HG03571 (cell line): ENCODE results near the gene SP100.
A peak's percentile ranks its signal among the peaks of the same experiment; 100 is the strongest.
"Not testable (repeated sequence)": the region's sequence is repeated elsewhere in the genome, so short reads cannot be mapped to it uniquely, and the experiment has no call there.

Source experiments
- ATAC-seq: cut with Tn5 transposase; IDR thresholded peaks from one replicate; pipeline ENCODE4 v1.9.1; 2021; ENCODE audit not compliant: unreplicated experiment

SP100 gene

DNA sequence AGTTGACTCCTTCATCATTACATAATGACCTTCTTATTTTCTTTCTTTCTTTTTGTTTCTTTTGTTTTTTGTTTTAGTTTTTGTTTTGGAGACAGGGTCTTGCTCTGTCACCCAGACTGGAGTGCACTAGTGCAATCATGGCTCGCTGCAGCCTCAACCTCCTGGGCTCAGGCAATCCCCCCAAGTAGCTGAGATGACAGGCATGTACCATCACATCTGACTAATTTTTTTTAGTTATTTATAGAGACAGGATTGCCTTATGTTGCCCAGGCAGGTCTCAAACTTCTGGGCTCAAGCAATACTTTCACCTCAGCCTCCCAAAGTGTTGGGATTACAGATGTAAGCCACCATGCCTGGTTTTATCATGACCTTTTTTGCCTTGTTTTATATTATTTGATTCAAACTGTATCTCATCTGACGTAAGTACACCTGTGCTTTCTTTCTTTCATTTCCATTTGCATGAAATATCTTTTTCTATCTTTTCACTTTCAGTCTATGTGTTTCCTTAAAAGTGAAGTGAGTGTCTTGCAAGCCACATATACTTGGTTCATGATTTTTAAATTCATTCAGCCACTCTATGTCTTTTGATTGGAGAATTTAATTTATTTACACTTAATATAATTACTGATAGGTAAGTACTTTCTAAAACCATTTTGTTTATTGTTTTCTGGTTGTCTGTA is 39.1 kb downstream of the SP100 start:
- ATAC-seq: no peak

DNA sequence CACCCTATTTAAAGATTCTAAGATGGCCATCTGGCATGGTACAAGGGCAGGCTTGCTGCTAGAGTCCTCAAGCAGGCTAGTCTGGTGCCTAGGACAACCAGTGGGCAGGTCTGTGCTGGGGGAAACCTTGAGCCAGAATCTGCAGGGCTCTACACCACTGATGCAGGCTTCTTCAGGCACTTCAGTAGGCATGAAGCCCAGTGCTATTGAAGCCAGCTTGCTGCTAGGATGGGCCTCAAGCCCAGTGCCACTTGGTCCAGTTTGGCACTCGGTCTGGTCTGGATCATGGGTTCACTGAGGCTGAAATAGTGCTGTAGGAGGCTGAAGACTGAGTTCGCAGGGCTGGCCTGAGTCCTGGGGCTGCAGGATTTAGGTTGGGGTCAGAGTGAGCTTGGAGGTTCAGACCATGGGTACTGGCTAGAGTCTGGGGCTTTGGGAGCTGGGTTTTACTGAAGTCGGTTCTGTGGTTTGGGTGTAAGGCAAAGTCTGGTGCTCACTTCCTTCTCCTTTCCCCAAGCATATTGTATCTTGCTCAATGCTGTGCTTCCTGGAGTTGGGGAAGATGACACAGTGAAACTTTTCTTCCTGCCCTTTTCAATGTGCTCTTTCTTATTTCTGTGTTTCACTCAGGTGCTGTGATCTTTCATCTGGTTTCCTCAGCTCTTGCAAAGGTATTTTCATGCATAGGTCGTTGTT is 41.2 kb downstream of the SP100 start:
- no peak for ATAC-seq

DNA sequence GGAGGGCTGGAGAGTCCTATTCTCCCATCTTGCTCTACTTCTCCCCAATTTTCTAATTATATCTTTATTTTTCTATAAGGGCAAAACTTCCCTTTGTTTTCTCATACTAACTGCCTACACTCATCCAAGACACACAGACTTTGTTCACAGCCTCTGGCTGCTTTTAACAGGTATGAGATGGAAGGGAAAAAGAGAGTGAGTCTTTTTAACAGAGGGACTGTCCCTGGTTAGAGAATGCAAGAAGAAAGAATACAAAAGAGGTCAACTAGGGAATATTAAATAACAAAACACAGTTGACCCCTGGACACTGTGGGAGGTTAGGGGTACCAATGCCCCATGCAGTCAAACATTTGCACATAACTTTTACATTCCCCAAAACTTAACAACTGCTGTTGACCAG is 41.8 kb downstream of the SP100 start:
- no peak for ATAC-seq

DNA sequence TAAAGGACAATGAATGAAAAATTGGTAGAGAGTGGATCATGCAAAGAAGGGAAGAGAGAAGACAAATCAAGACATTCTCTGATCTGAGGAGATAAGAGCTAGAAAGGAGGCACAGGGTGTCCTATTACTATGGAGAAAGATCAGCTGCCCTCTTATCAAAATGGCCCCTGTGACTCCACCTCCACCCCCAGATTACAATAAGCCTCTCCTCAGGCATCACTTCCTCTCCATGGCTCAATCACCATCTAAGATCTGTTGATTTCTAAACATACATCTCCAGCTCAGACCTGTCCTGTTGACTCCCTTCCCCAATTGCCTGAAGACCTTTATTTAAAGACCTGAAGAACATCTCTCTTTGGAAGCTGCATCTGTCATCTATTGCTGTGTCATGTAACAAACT is 43.2 kb downstream of the SP100 start:
- no peak for ATAC-seq

DNA sequence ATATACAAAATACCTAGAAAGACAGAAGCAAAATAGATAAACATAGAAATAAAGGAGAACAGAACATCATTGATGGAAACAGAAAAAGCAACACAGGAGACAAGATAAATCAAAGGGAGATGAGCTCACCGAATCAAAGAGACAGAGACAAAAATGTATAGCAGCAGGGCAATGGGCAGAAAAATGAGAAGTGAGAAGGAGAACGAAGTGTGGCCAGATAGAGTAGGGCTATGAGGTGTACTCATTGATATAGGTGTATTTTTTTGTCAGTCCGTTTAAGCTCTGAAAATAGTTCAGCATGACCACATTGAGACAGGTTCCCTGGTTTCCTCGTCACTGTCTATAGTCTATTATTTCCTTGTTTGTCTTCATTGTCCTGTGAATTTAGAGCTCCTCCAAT is 55.1 kb downstream of the SP100 start:
- no peak for ATAC-seq

DNA sequence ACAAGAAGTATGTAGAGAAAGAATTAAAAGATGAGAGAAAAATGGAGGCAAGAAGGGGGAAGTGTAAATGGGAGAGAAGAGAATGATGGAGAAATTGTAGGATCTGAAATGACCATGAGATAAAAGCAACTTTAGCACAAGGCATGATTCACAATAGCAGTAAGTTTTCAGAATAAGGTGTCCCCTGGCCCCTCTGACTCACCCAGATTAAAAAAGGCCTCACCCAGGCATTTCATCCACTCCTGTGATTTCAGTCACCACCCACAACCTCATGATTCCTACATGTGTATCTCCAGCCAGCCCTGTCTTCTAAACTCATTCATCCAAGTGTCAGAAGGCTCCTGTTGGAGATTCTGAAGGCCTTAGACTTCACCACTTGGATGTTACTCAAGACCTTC is 56.6 kb downstream of the SP100 start:
- ATAC-seq: no peak

DNA sequence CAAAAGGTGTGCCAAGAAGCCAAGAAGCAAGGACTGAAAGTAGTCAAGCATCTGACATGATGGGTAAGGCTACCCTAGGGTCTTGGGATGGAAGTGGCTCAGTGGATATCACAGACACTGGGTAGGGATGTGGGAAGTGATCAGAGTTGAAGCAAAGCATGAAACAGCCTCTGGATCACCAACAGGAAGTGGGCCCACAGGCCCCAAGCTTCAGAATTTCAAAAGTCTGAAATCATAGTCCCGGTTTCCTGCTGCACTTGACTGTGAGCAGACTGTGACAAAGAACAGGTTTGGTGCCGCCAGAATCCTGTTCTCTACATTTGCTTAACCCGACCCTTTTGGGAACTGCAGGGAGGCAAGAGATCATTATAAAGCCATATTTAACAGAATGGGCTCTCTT is 57.4 kb downstream of the SP100 start:
- ATAC-seq: peak; percentile 50

DNA sequence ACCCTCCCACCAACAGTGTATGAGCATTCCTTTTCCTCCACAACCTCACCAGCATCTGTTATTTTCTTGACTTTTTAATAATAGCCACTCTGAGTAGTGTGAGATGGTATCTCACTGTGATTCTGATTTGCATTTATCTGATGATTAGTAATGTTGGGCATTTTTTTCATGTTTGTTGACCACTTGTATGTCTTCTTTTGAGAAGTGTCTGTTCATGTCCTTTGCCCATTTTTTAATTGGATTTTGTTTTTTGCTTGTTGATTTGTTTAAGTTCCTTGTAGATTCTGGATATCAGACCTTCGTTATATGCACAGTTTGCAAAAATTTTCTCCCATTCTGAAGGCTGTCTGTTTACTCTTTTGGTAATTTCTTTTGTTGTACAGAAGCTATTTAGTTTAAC is 59.1 kb downstream of the SP100 start:
- no peak for ATAC-seq

DNA sequence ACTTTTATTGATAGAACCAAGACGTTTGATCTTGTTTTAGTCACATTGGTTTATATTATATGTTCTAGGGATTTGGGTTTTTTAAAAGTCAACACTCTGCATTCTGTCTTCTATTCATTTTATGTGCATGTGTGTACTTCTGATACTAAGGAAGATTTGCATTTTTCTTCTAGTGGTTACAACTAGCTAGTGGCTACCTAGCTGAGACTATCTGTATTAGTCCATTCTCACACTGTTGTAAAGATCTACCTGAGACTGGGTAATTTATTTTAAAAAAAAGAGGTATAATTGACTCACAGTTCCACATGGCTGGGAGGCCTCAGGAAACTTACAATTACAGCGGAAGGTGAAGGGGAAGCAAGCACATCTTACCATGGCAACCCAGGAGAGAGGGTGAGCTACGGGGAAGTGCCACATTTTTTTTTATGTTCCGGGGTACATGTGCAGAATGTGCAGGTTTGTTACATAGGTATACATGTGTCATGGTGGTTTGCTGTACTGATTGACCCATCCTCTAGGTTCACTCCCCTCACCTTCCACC is 69.9 kb downstream of the SP100 start:
- ATAC-seq: no peak

DNA sequence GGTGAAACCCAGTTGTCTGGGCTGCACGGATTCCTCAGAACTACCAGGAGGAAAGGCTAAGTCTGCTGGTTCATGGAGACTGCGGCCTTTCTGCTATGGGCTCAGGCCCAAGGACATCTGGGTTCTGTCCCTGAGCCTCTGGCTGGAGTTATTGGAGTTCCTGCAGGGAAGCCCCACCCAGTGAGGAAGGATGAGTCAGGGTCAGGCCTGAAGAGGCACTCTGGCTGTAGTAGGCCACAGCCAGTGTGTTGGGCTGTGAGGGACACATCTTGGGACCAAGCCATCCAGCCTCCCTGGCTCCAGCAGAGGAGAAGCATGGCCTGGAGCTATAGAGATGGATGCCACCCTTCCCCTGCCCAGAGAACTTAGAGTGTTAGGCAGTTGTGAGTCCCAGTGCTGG is 75.2 kb downstream of the SP100 start:
- ATAC-seq: not testable (repeated sequence)

DNA sequence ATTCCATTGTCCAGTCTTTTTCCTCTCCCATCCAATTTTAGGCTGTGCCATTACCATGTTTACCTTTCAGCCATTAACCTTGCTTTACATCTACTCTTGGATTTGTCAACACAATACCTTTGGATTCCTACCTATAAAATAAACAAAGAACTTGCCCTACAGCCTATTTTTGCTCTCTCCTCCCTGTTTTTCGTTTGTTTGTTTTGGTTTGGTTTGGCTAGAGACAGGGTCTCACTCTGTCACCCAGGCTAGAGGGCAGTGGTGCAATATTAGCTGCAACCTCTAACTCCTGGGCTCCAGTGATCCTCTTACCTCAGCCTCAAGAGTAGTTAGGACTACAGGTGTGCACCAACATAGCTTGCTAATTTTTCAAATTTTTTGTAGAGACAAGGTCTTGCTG is 76.1 kb downstream of the SP100 start:
- ATAC-seq: no peak

DNA sequence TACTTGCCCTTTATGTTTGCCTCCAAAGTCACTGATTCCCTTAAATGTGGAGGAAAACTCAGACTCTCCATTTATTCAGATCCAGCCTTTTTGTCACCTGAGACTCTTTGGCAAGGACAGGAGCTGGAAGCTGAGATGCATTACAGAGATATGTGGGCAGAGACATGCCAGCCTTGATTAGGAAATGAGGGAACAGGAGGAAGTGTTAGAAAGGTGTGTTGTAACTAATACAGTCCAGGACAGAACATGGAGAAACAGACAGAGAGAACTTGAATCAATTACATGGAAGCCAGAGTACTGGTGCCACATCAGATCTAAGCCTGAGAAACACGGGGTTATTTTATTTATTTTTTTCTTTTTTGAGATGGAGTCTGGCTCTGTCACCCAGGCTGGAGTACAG is 79.0 kb downstream of the SP100 start:
- ATAC-seq: no peak

DNA sequence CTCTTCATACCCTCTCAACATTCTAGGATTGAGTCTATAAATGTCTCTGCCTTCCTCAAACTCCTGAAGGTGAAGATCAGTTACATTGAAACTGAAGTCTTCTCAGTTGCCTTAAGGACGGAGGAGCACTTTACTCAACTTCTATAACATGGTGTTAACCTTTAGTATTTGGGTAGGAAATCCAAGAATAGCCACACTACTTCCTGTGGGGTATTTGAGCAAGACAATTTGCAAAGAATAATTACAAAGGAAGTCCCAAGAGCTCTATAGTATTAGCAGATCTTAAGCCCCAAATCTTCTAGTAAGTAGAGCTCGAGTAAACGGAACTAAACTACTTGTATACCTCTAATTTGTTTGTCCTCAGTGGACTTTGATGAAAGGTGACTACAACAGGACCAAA is 80.9 kb downstream of the SP100 start:
- no peak for ATAC-seq

DNA sequence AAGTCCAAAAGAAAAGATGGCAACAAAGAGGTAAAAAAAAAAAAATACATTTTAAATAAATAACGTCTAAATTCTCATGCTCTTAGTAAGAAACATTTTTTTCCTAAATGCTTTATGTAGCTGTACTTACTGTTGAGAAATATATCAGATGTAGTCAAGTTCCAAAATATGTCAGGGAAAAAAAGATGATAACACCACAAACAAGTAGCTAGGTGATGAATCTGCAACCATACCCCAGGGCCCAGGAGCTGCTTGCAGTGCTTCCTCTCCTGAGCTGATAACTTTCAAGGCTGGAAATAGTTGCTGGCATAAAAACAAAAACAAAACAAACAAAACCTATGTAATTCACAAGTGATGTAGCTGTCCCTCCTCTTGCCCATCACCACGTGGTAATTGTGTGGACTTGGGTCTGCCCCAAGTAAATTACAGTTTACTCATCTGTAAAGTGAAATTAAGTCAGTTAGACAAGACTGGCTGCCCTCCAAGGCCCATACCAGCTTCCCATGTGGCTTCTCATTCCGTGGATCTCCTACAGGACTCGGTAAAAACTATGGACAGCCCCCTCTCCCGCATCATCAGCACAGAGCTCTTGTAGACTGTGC is 82.6 kb downstream of the SP100 start:
- ATAC-seq: no peak

DNA sequence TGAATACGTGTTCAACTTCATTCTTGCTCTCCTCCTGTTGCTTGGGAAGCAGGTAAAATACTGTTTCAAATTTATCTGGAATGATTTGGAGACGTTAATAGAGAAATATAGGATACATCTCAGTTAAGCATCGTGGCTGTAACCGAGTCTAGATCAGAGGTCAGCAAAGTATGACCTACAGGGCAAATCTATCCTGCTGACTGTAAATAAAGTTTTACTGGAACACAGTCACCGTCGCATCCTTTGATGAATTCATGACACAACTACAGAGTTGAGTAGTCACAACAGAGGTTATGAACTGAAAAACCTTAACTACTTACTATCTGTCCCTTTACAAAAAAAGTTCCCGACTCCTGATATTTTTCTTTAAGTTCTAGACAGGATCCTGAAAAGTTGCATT is 86.6 kb downstream of the SP100 start:
- ATAC-seq: no peak

DNA sequence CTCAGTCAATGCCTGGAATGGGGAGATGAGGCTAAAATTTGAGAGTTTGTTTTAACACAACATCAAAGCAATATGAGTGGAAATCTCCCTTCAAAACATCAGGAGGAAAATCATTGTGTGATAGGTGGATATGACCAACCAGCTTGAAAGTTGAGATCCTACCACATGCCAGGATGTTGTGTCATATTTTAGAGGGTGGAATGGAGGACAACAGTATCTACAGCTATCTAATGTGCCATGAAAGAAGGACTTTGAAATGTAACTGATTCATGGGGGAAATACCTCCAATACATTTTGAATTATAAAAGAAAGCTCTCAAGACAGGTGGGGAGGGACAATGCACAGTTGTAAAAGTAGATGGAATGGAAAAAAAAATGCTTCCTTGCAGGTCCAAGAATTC is 87.8 kb downstream of the SP100 start:
- no peak for ATAC-seq

DNA sequence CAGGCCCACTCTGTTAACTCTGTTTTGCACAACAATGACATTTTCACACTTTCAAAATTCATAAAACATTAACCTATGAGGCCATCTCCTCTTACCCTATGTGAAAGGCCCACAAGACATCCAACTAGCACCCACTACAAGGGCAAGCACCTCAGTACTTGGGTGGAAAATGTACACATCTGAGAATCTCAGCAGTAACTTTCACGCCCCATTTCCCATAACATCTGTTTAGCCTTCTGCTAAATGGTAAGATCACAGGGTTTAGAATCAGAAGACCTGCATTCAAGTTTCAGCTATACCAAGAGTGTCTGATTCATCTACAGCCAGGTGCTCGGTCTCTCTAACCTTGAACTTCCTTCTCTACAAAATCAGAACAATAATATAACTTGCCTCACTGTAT is 89.2 kb downstream of the SP100 start:
- ATAC-seq: no peak

DNA sequence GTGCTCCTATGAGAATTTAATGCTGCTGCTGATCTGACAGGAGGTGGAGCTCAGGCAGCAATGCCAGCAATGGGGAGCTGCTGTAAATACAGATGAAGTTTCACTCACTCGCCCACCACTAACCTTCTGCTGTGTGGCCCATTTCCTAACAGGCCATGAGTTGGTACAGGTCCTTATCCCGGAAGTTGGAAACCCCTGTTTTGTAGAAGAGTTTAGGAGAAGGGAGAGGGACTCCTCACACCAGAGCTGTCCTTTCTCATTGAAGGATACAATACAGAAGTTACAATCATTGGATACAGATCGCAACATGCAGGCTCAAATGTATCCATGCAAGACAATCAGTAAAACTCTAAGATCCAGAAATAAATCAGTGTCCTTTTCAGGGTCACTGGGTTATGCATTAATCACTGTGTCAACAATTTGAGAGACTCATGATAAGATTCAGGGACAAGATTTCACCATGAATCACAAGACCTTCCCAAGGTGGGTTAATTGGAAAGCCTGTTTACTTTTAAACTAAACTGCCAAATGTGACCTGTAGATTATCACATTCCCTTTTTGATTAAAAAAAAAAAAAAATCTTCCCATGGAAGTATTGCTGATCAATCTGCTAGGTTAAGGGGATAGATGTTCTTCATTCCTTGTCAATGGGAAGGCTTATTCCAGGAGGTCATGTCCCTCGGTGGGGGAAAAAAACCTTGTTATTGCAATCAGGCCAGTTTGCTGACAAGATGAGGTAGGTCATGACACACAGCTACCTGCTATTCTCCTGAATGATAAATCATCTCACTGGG is 97.2 kb downstream of the SP100 start:
- no peak for ATAC-seq

DNA sequence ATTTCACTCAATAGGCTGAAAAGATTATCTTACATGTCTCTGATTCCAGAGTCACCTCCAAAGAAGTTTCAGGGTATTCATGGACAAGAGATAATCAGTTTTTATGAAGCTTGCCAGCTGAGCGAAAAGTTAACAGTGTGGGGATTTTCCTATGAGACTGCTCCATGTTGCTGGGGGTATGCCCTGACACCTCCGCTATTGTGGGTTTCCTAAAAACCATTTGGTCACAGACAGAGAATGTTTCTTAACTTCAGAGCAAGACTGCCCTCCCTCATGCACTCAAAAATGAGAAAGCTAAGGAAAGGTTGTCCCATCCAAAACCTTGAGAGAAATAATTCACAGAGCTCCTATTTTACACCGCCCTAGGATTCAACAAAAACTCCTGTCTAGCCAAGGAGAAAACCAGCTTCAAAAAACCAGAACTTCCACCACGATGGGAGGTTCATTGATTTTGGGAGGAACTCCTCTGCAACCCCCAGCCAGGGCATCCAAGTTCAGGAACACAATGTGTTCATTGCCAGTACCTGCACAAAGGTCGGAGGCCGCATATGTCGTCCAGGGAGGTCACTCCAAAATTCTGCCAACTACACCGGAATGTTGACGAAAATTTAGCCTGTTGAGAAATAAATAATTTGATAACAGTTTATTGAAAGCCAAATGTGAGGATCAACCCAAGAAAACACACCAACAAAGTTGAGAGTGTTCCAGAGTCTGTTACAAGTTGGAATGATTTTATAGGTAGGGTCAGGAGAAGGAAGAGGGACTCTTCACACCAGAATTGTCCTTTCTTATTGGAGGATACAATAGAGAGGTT is 104.3 kb downstream of the SP100 start:
- no peak for ATAC-seq

DNA sequence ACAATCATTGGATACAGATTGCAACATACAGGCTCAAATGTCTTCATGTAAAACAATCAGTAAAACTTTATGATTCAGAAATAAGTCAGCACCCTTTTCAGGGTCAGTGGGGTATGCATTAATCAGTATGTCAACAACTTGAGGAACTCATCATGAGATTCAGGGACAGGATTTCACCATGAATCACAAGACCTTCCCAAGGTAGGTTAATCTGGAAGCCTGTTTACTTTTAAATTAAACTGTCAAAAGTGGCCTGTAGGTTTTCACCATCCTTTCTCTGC is 104.8 kb downstream of the SP100 start:
- ATAC-seq: no peak

DNA sequence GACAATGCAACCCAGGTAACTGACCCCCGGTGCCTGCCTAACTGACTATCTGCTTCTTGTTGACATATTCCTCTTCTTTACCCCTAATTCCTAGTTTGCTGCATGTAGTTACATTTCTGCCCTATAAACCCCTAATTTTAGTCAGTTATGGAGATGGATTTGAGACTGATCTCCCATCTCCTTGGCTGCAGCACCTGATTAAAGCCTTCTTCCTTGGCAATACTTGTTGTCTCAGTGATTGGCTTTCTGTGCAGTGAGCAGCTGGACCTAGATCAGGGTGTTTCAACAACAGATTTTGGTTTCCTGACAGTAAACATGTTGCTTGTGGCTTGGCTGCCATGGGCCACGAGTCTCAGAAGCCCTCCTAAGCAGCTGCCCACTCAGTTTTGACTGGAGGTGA is 105.4 kb downstream of the SP100 start:
- ATAC-seq: no peak
